K562 (cell line): ENCODE data around the gene ZNF816. TPM values are rescaled to one million over a fixed set of nuclear protein-coding genes. Genes with fewer than 3 reads are reported as not detected.

Source experiments
- ATAC-seq: fragments of 200-7000 bp; cut with Tn5 transposase; 3 replicates; pipeline ENCODE4 v1.9.1; 2020; ENCODE audit warnings: moderate library complexity
- BruUV-seq: library from RNA; stranded (reverse); fragments of 400-500 nt; replicated peaks from 2 replicates; lab custom pipeline; 2021; lab: Mats Ljungman, UMichigan
- CTCF ChIA-PET: fragments of 300-600 bp; formaldehyde crosslinking; extraction: SDS; loops from one replicate; lab custom pipeline; 2021; ENCODE audit warnings: low intra/inter-chr PET ratio; lab: Yijun Ruan, JAX
- POLR2A ChIA-PET: fragments of 300-600, 350-650 bp; sonication (Branson Sonifier 250); formaldehyde crosslinking; extraction: SDS; loops from one replicate; lab custom pipeline; 2021; ENCODE audit warnings: antibody characterized with exemption, inconsistent platforms; lab: Yijun Ruan, JAX
- DNase-seq, 4 experiments: peaks; one replicate each; pipeline versions ENCODE4 v3.0.0 to v3.0.0-alpha.2; 2011 to 2018; ENCODE audit warnings: low spot score in 3 of 4, mixed read lengths in 3 of 4; ENCODE audit errors: extremely low read depth in 1 of 4
- FAIRE-seq: peaks from 2 replicates; lab custom pipeline; 2011; peaks lifted over from hg19 to GRCh38; lab: Jason Lieb, UNC
- H2AFZ ChIP-seq: 2 replicates; pipeline ENCODE4 v1.6.0; 2011; ENCODE audit warnings: low read depth, low read length, control low read depth, inconsistent platforms
- H3K27ac ChIP-seq: fragments of 200-600 bp; 3 replicates; pipeline ENCODE4 v1.8.0; 2011; ENCODE audit warnings: low read depth, mild to moderate bottlenecking, control low read depth, inconsistent platforms, low read length, moderate library complexity, mixed read lengths; ENCODE audit errors: extremely low read depth
- H3K27me3 ChIP-seq, 2 experiments: fragments of 300-600 bp in 1 of 2; 2 replicates in 1 of 2; 3 replicates in 1 of 2; pipeline versions ENCODE4 v1.6.0 to v1.8.0; 2011; ENCODE audit warnings: inconsistent platforms in 2 of 2, low read length in 2 of 2, mild to moderate bottlenecking in 1 of 2, mixed read lengths in 1 of 2, moderate library complexity in 1 of 2; ENCODE audit not compliant: control insufficient read depth in 2 of 2, insufficient read depth in 2 of 2
- H3K36me3 ChIP-seq: fragments of 300-600 bp; 3 replicates; pipeline ENCODE4 v1.8.0; 2011; ENCODE audit warnings: mild to moderate bottlenecking, low read length, inconsistent platforms; ENCODE audit not compliant: control insufficient read depth, insufficient read depth
- H3K4me1 ChIP-seq, 2 experiments: fragments of 200-600 bp in 1 of 2; replicated peaks in 1 of 2; 2 replicates in 1 of 2; 3 replicates in 1 of 2; pipeline versions ENCODE4 v1.5.1 to v1.8.0; 2011; ENCODE audit warnings: inconsistent platforms in 2 of 2, low read length in 2 of 2, mild to moderate bottlenecking in 1 of 2, mixed read lengths in 1 of 2, moderate library complexity in 1 of 2; ENCODE audit not compliant: control insufficient read depth in 2 of 2, insufficient read depth in 2 of 2
- H3K4me2 ChIP-seq: 2 replicates; pipeline ENCODE4 v1.6.1; 2011; ENCODE audit warnings: low read length, control low read depth, inconsistent platforms, mixed read lengths; ENCODE audit not compliant: insufficient read depth
- H3K4me3 ChIP-seq: fragments of 200-600 bp; sonication (generic), shearing (Covaris generic); 2 replicates; pipeline ENCODE4 v1.5.1; 2016; ENCODE audit warnings: control low read depth, inconsistent platforms
- H3K79me2 ChIP-seq: fragments of 200-600 bp; 3 replicates; pipeline ENCODE4 v1.8.0; 2011; ENCODE audit warnings: low read length, inconsistent platforms; ENCODE audit not compliant: control insufficient read depth, insufficient read depth
- H3K9ac ChIP-seq, 2 experiments: 2 replicates each; pipeline versions ENCODE4 v1.6.0 to v1.6.1; 2011; ENCODE audit warnings: low read depth in 2 of 2, low read length in 2 of 2, control low read depth in 1 of 2, inconsistent platforms in 1 of 2, mild to moderate bottlenecking in 1 of 2, mixed read lengths in 1 of 2; ENCODE audit not compliant: insufficient read depth in 1 of 2
- H3K9me1 ChIP-seq: one replicate; pipeline ENCODE4 v1.6.0; 2011; ENCODE audit warnings: inconsistent platforms, mild to moderate bottlenecking, low read length, moderate library complexity; ENCODE audit not compliant: control insufficient read depth, insufficient read depth
- H3K9me3 ChIP-seq: replicated peaks from 2 replicates; pipeline ENCODE4 v1.5.1; 2011; ENCODE audit warnings: low read depth, low read length, inconsistent platforms; ENCODE audit not compliant: control insufficient read depth, insufficient read depth
- H4K20me1 ChIP-seq: replicated peaks from 2 replicates; pipeline ENCODE4 v1.6.1; 2011; ENCODE audit warnings: low read length, inconsistent platforms, mixed read lengths; ENCODE audit not compliant: control insufficient read depth, insufficient read depth
- CHD2 ChIP-seq: IDR thresholded peaks from 2 replicates; pipeline ENCODE4 v1.6.1; 2011; ENCODE audit warnings: low read depth, low read length
- GATAD2A ChIP-seq: fragments of 450-650 bp; IDR thresholded peaks from 2 replicates; pipeline ENCODE4 v1.6.1; 2017
- HMGXB4 ChIP-seq: sonication (generic); formaldehyde crosslinking; IDR thresholded peaks from 2 replicates; pipeline ENCODE4 v1.8.1; 2023; ENCODE audit warnings: mild to moderate bottlenecking, missing genetic modification reagents
- MED1 ChIP-seq: sonication (generic); formaldehyde crosslinking; IDR thresholded peaks from 2 replicates; pipeline ENCODE4 v1.8.1; 2023; ENCODE audit warnings: missing genetic modification reagents, borderline replicate concordance
- NR2C2 ChIP-seq, 2 experiments: fragments of 200-800 bp in 1 of 2; sonication (Bioruptor generic) in 1 of 2; sonication (generic) in 1 of 2; formaldehyde crosslinking in 1 of 2; IDR thresholded peaks; 2 replicates each; pipeline versions ENCODE4 v1.6.1 to v1.8.0; 2016 to 2022; ENCODE audit warnings: mild to moderate bottlenecking in 1 of 2, missing compliant biosample characterization in 1 of 2, missing genetic modification characterization in 1 of 2, missing genetic modification reagents in 1 of 2
- SRSF3 ChIP-seq: fragments of 200-400 bp; formaldehyde crosslinking; IDR thresholded peaks from 2 replicates; pipeline ENCODE4 v1.6.1; 2016; ENCODE audit warnings: mild to moderate bottlenecking, low read length, moderate library complexity; ENCODE audit not compliant: insufficient read depth
- SRSF7 ChIP-seq: fragments of 200-400 bp; formaldehyde crosslinking; optimal IDR thresholded peaks from 2 replicates; pipeline ENCODE3; 2017; ENCODE audit warnings: mild to moderate bottlenecking, low read depth, low read length
- TAF9B ChIP-seq: fragments of 450-650 bp; IDR thresholded peaks from 2 replicates; pipeline ENCODE4 v1.6.1; 2018; ENCODE audit warnings: mild to moderate bottlenecking; ENCODE audit not compliant: partially characterized antibody
- ZNF124 ChIP-seq: sonication (generic); formaldehyde crosslinking; IDR thresholded peaks from 2 replicates; pipeline ENCODE4 v1.8.1; 2022; ENCODE audit warnings: missing genetic modification reagents
- ZNF282 ChIP-seq: sonication (generic); formaldehyde crosslinking; IDR thresholded peaks from 2 replicates; pipeline ENCODE4 v1.8.1; 2023; ENCODE audit warnings: missing genetic modification reagents
- ZNF778 ChIP-seq: fragments of 450-650 bp; formaldehyde crosslinking; IDR thresholded peaks from 2 replicates; pipeline ENCODE4 v1.4.0; 2020; ENCODE audit warnings: mild to moderate bottlenecking, moderate library complexity
- WGBS: fragments of 100-300 bp; shearing (Covaris generic); methylation state at CpG from one replicate; pipeline ENCODE4 v1.1.6; 2016; ENCODE audit warnings: low coverage, mixed read lengths; ENCODE audit not compliant: insufficient coverage; ENCODE audit errors: missing lambda C conversion rate; 5-methylcytosine and 5-hydroxymethylcytosine counted together
- in situ Hi-C: fragments of 300-500 bp; cut with MboI; formaldehyde crosslinking; loops from 4 replicates; pipeline ENCODE4 v1.15.0; 2018; ENCODE audit warnings: inconsistent platforms, mixed read lengths
- intact Hi-C: fragments of 100-400 bp; cut with micrococcal nuclease; formaldehyde crosslinking; loops from 2 replicates; pipeline ENCODE4 v1.14.2; 2022
- polyA plus RNA-seq, 8 experiments: library from polyadenylated mRNA; depleted of rRNA in 4 of 8; stranded (reverse) in 5 of 8; unstranded in 3 of 8; fragments of >200 nt; fragmentation: Nextera tagmentation in 2 of 8; fragmentation: Illumina TruSeq in 1 of 8; extraction: Ambion mirVana in 2 of 8; extraction: Trizol in 1 of 8; gene quantifications; 2 replicates each; pipeline versions ENCODE4 v1.2.1 to v1.2.3, GENCODE V29; 2011 to 2014; ENCODE audit warnings: inconsistent platforms in 1 of 8, missing spikeins in 1 of 8
- total RNA-seq, 7 experiments: library from RNA; depleted of rRNA in 6 of 7; stranded (reverse); fragments of >200 nt in 6 of 7; fragmentation: Illumina TruSeq in 2 of 7; extraction: Trizol in 2 of 7; gene quantifications; 2 replicates each; pipeline versions ENCODE4 v1.2.1 to v1.2.3, GENCODE V29; 2011 to 2021; ENCODE audit warnings: low replicate concordance in 1 of 7

Gene ZNF816
- total and polyA plus RNA-seq, 9 of the 15 experiments (the other 6 are each of a cell fraction or from before 2014, with no cell fraction given) = 8.6 to 23.4 (median 13.0) TPM

- TF ChIP-seq HMGXB4 (CRISPR knock-in tag) (no peak), SRSF3 (no peak), ZNF282 (no peak), SRSF7 (no peak), GATAD2A (no peak)
Measured at GRCh38 chr19:52990759-52991418, 28.2 kb upstream of the ZNF816 start (continued).

GRCh38 chr19:52988506-52988905, 25.8 kb upstream of the ZNF816 start:
- H3K36me3 ChIP-seq = peaks cover 15% of the 10 kb centered on the region; the same call in 2 of the 3 replicates
- in situ Hi-C loops (no loop called here), intact Hi-C loops (no loop called here)
- no peaks in the 10 kb centered on the region for H4K20me1 ChIP-seq
- TF ChIP-seq CHD2 (no peak), NR2C2 (CRISPR knock-in tag; IDR thresholded peaks at IDR 0.05) (no peak), NR2C2 (tag; IDR thresholded peaks at IDR 0.05) (no peak), MED1 (CRISPR knock-in tag) (no peak), TAF9B (no peak), ZNF124 (CRISPR knock-in tag) (no peak), ZNF778 (CRISPR knock-in tag) (no peak)
- 36% methylated on average over 5 of the region's 5 CpGs for WGBS
- H3K4me1 ChIP-seq = peaks cover 0 to 7% of the 10 kb centered on the region in 2 experiments; a peak in 2 of 5 replicates
- no TSS peak for BruUV-seq
- CTCF ChIA-PET = no interaction called here
- H3K9me1 ChIP-seq = no peaks in the 10 kb centered on the region
- peaks cover 3% of the 10 kb centered on the region; the same call in 2 of the 3 replicates for H3K79me2 ChIP-seq
- H3K4me2 ChIP-seq = no peak overlapping the region
- ATAC-seq = no peak
- H3K27me3 ChIP-seq = no peaks in the 10 kb centered on the region
- H3K4me3 ChIP-seq = no peak overlapping the region
- peaks cover 6% of the 10 kb centered on the region for H3K9me3 ChIP-seq
- no peak for FAIRE-seq
- no peak overlapping the region for H3K9ac ChIP-seq
- no peak overlapping the region for H2AFZ ChIP-seq
- no peak overlapping the region for H3K27ac ChIP-seq
- POLR2A ChIA-PET = interaction anchor here (1.2 kb wide), 1 partner anchor 7 kb away, joined by 3 read pairs; no protein-coding TSS in a partner anchor
- no peak for DNase-seq
